OCI-LY7 (cell line): Measurements from ENCODE around the gene AK9.

ENCODE experiments used
- CTCF ChIP-seq: fragments of 200-600 bp; sonication (generic); conservative IDR thresholded peaks from 2 replicates; pipeline ENCODE4 v1.5.1; 2014; ENCODE audit warnings: mild to moderate bottlenecking, antibody characterized with exemption, low read length, moderate library complexity, mixed read lengths
- EZH2phosphoT487 ChIP-seq: fragments of 200-600 bp; sonication (generic); IDR thresholded peaks from 2 replicates; pipeline ENCODE4 v1.6.1; 2018; ENCODE audit warnings: low read depth, borderline replicate concordance, mild to moderate bottlenecking, mixed run types, antibody characterized with exemption, low read length, moderate library complexity, mixed read lengths

GRCh38 chr6:109469591-109470189 lies 221.3 kb downstream of the AK9 start:
- TF ChIP-seq CTCF (no peak), EZH2phosphoT487 (no peak)
